A549 (cell line): ENCODE results near the gene ZNF622. TPM values are rescaled to one million over a fixed set of nuclear protein-coding genes. Genes with fewer than 3 reads are reported as not detected.

Experiments
- polyA plus RNA-seq, 4 experiments: library from polyadenylated mRNA; depleted of rRNA in 3 of 4; stranded (reverse); fragments of >200 nt; fragmentation: RNase III in 1 of 4; extraction: RNeasy Plus Mini Kit Qiagen cat#74134 plus additional on column Dnase treatment in 1 of 4; gene quantifications; 2 replicates in 3 of 4; 3 replicates in 1 of 4; pipeline ENCODE4 v1.2.3, GENCODE V29; 2011 to 2017

The ZNF622 gene
- polyA plus RNA-seq, 2 of the 4 experiments (the other 2 are of a cell fraction) = 23.2 to 38.0 TPM

Other genes with a start within 250 kb of the ZNF622 start
- gene RETREG1, start 151.2 kb upstream of the ZNF622 start, polyA plus RNA-seq (2011; rRNA removed) = 2.6 and 3.4 TPM in 2 replicates
- 1.7 to 2.1 TPM (median 2.0 TPM) in 3 replicates for gene RETREG1, start 151.2 kb upstream of the ZNF622 start, polyA plus RNA-seq (2017; fragmentation: RNase III; extraction: RNeasy Plus Mini Kit Qiagen cat#74134 plus additional on column Dnase treatment)